Naive thymus-derived CD4-positive, alpha-beta T cell (primary cell): ENCODE data around the gene CEP19. TPM values are rescaled to one million over a fixed set of nuclear protein-coding genes. Genes with fewer than 3 reads are reported as not detected.
A peak's percentile ranks its signal among the peaks of the same experiment; 100 is the strongest.

Experiments
- ATAC-seq: fragments of 150-1000 bp; cut with Tn5 transposase; 2 replicates; pipeline ENCODE4 v1.10.0; 2021; ENCODE audit warnings: mild to moderate bottlenecking, moderate library complexity
- CTCF ChIA-PET: fragments of 350-600 bp; sonication (Branson Sonifier 250); formaldehyde crosslinking; loops from one replicate; lab custom pipeline; 2021; ENCODE audit warnings: antibody characterized with exemption; lab: Charles Lee
- POLR2A ChIA-PET: fragments of 350-600 bp; sonication (Branson Sonifier 250); formaldehyde crosslinking; loops from one replicate; lab custom pipeline; 2021; ENCODE audit warnings: antibody characterized with exemption, inconsistent platforms; lab: Charles Lee
- DNase-seq, 9 donors: peaks; one replicate each; pipeline versions ENCODE4 v3.0.0 to v3.0.0-alpha.2; 2020 to 2022; ENCODE audit warnings: mixed read lengths in 1 of 9
- H3K27ac ChIP-seq: one replicate; pipeline ENCODE4 v1.7.0; 2013; ENCODE audit warnings: mild to moderate bottlenecking, low read depth, low read length, moderate library complexity
- H3K27me3 ChIP-seq, 2 donors: one replicate each; pipeline ENCODE4 v1.7.0; 2013; ENCODE audit warnings: low read length in 2 of 2, mild to moderate bottlenecking in 2 of 2, moderate library complexity in 2 of 2; ENCODE audit not compliant: control insufficient read depth in 2 of 2, insufficient read depth in 2 of 2
- H3K36me3 ChIP-seq, 3 experiments: 1 replicate in 2 of 3; 2 replicates in 1 of 3; pipeline ENCODE4 v1.7.0; 2013; ENCODE audit warnings: low read length in 3 of 3, mild to moderate bottlenecking in 3 of 3, moderate library complexity in 1 of 3; ENCODE audit not compliant: insufficient read depth in 3 of 3, control insufficient read depth in 2 of 3
- H3K4me1 ChIP-seq, 2 donors: one replicate each; pipeline ENCODE4 v1.7.0; 2013; ENCODE audit warnings: low read length in 2 of 2, mild to moderate bottlenecking in 2 of 2, moderate library complexity in 1 of 2; ENCODE audit not compliant: control insufficient read depth in 2 of 2, insufficient read depth in 2 of 2
- H3K4me3 ChIP-seq: 2 replicates; pipeline ENCODE4 v1.7.0; 2013; ENCODE audit warnings: mild to moderate bottlenecking, low read length
- H3K9me3 ChIP-seq, 3 experiments: 1 replicate in 2 of 3; 2 replicates in 1 of 3; pipeline ENCODE4 v1.7.0; 2013; ENCODE audit warnings: low read length in 3 of 3; ENCODE audit not compliant: control insufficient read depth in 2 of 3
- H3K27ac Mint-ChIP-seq, 9 donors: one replicate each; pipeline ENCODE4 v1.8.0; 2020 to 2022; ENCODE audit warnings: mixed read lengths in 9 of 9, mild to moderate bottlenecking in 8 of 9, moderate library complexity in 5 of 9, inconsistent platforms in 2 of 9
- H3K27me3 Mint-ChIP-seq, 5 donors: one replicate each; pipeline ENCODE4 v1.8.0; 2021 to 2022; ENCODE audit warnings: mixed read lengths in 5 of 5, mild to moderate bottlenecking in 1 of 5
- H3K36me3 Mint-ChIP-seq, 5 donors: one replicate each; pipeline ENCODE4 v1.8.0; 2020 to 2022; ENCODE audit warnings: mixed read lengths in 5 of 5, mild to moderate bottlenecking in 3 of 5, inconsistent platforms in 1 of 5
- H3K4me1 Mint-ChIP-seq, 7 donors: one replicate each; pipeline ENCODE4 v1.8.0; 2020 to 2022; ENCODE audit warnings: mixed read lengths in 7 of 7, mild to moderate bottlenecking in 3 of 7, inconsistent platforms in 1 of 7
- H3K4me3 Mint-ChIP-seq, 10 donors: one replicate each; pipeline ENCODE4 v1.8.0; 2020 to 2022; ENCODE audit warnings: mild to moderate bottlenecking in 10 of 10, mixed read lengths in 10 of 10, moderate library complexity in 6 of 10, inconsistent platforms in 2 of 10
- H3K9me3 Mint-ChIP-seq, 11 donors: one replicate each; pipeline ENCODE4 v1.8.0; 2020 to 2022; ENCODE audit warnings: mixed read lengths in 11 of 11, mild to moderate bottlenecking in 4 of 11, inconsistent platforms in 1 of 11, moderate library complexity in 1 of 11
- intact Hi-C, 2 donors: fragments of 100-400 bp; cut with micrococcal nuclease; formaldehyde crosslinking; loops; one replicate each; pipeline ENCODE4 v1.15.1; 2023
- polyA plus RNA-seq, 2 donors: library from polyadenylated mRNA; unstranded; fragments of 300-500 nt; fragmentation: Illumina TruSeq; gene quantifications; one replicate each; pipeline ENCODE4 v1.2.3, GENCODE V29; 2021
- total RNA-seq, 6 experiments: library from RNA in 5 of 6; stranded (reverse) in 5 of 6; gene quantifications; 1 replicate in 5 of 6; 2 replicates in 1 of 6; pipeline ENCODE4 v1.2.3 and lab custom pipeline; 2021 to 2026

CEP19 gene, protein sequence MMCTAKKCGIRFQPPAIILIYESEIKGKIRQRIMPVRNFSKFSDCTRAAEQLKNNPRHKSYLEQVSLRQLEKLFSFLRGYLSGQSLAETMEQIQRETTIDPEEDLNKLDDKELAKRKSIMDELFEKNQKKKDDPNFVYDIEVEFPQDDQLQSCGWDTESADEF
- 1 to 10 TPM in 4 of 5 experiments, under 1 TPM in 1; 0.96 to 8.1 (median 6.9) TPM for total RNA-seq
- 10 to 100 TPM in 1 of 2 donors, 1 to 10 TPM in 1; 5.0 to 10.7 TPM for polyA plus RNA-seq
- 7.0 reads per million, percentile 29 among the genes with 10 or more reads in this experiment for total RNA-seq (lab: John Stamatoyannopoulos, UW)

DNA sequence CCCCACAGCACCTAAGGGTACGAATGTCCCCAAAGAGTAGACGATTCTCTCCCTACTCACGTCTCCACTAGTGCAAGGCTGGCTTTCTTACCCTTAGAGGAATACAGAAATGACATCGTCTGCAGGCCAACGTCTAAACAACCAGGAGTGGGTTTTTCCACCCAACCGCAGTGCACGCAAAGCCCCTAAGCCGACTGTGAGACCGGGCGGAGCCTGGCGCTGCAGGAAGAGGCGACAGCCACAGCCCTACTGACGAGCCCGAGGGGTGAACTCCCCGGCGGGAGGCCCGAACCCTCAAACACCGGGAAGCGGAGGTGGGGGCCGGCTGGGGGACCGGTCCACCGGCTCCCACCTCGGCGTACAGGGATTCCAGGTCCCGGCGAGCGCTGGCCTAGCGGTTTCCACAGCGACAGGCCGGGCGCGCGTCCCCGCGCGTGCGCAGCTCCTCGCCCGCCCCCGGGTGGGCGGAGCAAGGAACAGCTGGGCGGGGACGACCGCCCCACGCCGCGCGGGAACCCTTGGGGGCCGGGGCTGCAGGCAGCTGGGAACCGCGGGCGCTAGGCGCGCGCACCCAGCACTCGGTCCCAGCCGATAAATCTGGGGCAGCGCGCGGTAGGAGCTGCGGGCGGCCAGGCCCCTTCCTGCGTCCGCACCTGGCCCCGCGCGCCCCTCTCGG, at the start of gene CEP19, which contains the start of gene PIGX:
CEP19 (minus strand) TSS at position 413 of the 676 bp plus-strand sequence. CDS start 3,593 bp downstream, outside the sequence.
PIGX (plus strand) TSS at position 540 of the 676 bp plus-strand sequence.
- H3K9me3 ChIP-seq: no peaks in the 10 kb centered on the region
- Mint-ChIP-seq H3K4me3 (peak within 1 kb of the TSS; percentile 84 to 98 (median 94)), H3K27ac (peak within 1 kb of the TSS; percentile 91 to 99 (median 96)), H3K4me1 (peaks cover 16 to 42% (median 34%) of the 10 kb centered on the region in 7 donors), H3K27me3 (no peaks in the 10 kb centered on the region), H3K36me3 (peaks cover 0 to 10% (median 5%) of the 10 kb centered on the region in 5 donors), H3K9me3 (no peaks in the 10 kb centered on the region)
- H3K36me3 ChIP-seq: no peaks in the 10 kb centered on the region
- peaks cover 12 to 14% of the 10 kb centered on the region in 2 donors for H3K4me1 ChIP-seq
- intact Hi-C loops: loop anchor here (1.0 to 10.0 kb wide), 13 partner anchors 15 to 805 kb away; partner anchors contain the start of genes FBXO45 (in 2 of the 2), NCBP2 (in 2 of the 2), PAK2 (in 2 of the 2) and UBXN7 (in 2 of the 2)
- ChIA-PET CTCF (interaction anchor here (1.0 kb wide), 1 partner anchor 103 kb away, joined by 4 read pairs; no protein-coding TSS in a partner anchor), POLR2A (interaction anchor here (0.5 to 3.3 kb wide), 8 partner anchors 9 to 156 kb away, joined by 3 to 33 read pairs (median 4); partner anchors contain the start of genes FBXO45, PAK2, SENP5 and WDR53)
- H3K27ac ChIP-seq: peak within 1 kb of the TSS; percentile 96
- H3K4me3 ChIP-seq: peak within 1 kb of the TSS; percentile 79
- ATAC-seq: peak; percentile 92
- no peaks in the 10 kb centered on the region for H3K27me3 ChIP-seq
- peak; percentile 92 to 97 (median 94) for DNase-seq

DNA sequence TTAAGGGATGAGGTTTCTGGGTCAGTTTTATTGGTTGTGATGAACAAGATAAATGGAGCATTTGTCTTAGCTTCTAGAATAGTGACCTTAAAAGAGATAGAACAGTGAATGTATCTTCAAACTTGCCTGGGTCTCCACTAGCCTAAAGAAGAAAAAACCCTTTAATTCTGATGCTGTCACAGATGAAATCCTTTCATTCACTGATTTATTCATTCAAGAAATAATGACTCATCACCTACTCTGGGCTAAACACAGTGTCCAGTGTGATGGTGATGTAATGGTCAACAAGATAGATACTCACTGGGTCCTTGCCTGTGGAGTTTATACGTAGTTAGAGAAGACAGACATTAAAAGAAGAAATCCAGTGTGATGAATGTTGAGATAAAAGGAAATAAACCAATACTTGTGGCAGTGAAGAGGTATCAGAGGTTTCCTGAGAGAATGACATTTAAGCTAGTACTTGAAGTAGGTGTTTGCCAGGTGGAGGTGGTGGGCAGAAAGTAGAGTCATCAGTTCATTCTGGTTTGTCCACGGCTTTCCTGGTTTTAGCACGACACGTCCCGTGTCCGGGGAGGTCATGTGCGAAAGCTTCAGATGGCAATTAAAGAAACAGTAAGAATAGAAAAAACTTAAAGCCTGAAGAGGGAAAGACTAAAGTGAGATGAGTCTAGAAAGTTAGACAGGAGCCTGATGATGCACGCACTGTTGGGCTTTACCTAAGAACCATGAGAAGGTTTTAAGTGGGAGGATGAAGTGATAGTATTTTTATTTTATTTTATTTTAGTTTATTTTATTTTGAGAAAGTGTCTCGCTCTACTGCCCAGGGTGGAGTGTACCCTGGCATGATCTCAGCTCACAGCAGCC, 46.1 kb upstream of the CEP19 start:
- Mint-ChIP-seq H3K4me3 (peak overlapping the region in 6 of 10 donors; percentile 0 to 64 (median 18)), H3K27me3 (no peaks in the 10 kb centered on the region), H3K4me1 (peaks cover 31 to 65% (median 57%) of the 10 kb centered on the region in 7 donors), H3K36me3 (peaks cover 8 to 63% (median 49%) of the 10 kb centered on the region in 5 donors), H3K27ac (peak overlapping the region in 8 of 9 donors; percentile 11 to 87 (median 36)), H3K9me3 (peaks cover 0 to 38% (median 17%) of the 10 kb centered on the region in 11 donors)
- DNase-seq: no peak
- POLR2A ChIA-PET: no interaction called here
- Histone ChIP-seq H3K4me3 (no peak overlapping the region), H3K4me1 (no peaks in the 10 kb centered on the region), H3K27me3 (no peaks in the 10 kb centered on the region), H3K9me3 (peaks cover 0 to 13% (median 0%) of the 10 kb centered on the region in 3 experiments), H3K27ac (no peak overlapping the region), H3K36me3 (peaks cover 0 to 4% (median 0%) of the 10 kb centered on the region in 3 experiments)
- intact Hi-C loops: no loop called here
- ATAC-seq: no peak
- CTCF ChIA-PET: interaction anchor here (0.7 kb wide), 1 partner anchor 110 kb away, joined by 5 read pairs; no protein-coding TSS in a partner anchor

DNA sequence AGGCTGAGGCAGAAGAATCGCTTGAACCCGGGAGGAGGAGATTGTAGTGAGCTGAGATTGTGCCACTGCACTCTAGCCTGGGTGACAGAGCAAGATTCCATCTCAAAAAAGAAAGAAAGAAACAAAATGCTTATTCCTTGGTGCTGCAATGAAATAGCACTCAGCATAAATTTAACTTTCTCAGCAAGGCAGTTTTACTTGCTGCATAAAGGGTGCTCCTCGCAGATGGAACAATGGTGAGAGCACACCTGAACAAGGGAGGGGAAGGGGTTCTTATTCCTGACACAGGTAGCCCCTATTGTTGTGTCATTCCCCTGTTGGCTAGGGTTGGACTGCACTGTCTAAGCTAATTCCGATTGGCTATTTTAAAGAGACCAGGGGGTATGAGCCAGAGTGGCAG, 44.7 kb upstream of the CEP19 start:
- no peak for DNase-seq
- H3K4me1 ChIP-seq: no peaks in the 10 kb centered on the region
- H3K4me1 Mint-ChIP-seq: peaks cover 31 to 70% (median 55%) of the 10 kb centered on the region in 7 donors
- ATAC-seq: no peak
- peaks cover 0 to 4% (median 0%) of the 10 kb centered on the region in 3 experiments for H3K36me3 ChIP-seq
- H3K36me3 Mint-ChIP-seq: peaks cover 8 to 57% (median 49%) of the 10 kb centered on the region in 5 donors
- peaks cover 0 to 38% (median 17%) of the 10 kb centered on the region in 11 donors for H3K9me3 Mint-ChIP-seq
- intact Hi-C loops: no loop called here
- H3K27ac Mint-ChIP-seq: peak overlapping the region in 4 of 9 donors; percentile 2 to 58 (median 14)
- H3K27me3 ChIP-seq: no peaks in the 10 kb centered on the region
- ChIA-PET CTCF (no interaction called here), POLR2A (interaction anchor here (0.9 kb wide), 1 partner anchor 49 kb away, joined by 3 read pairs; no protein-coding TSS in a partner anchor)
- H3K4me3 ChIP-seq: no peak overlapping the region
- H3K27ac ChIP-seq: no peak overlapping the region
- H3K4me3 Mint-ChIP-seq: peak overlapping the region in 1 of 10 donors; percentile 44
- H3K27me3 Mint-ChIP-seq: no peaks in the 10 kb centered on the region
- peaks cover 0 to 13% (median 0%) of the 10 kb centered on the region in 3 experiments for H3K9me3 ChIP-seq

DNA sequence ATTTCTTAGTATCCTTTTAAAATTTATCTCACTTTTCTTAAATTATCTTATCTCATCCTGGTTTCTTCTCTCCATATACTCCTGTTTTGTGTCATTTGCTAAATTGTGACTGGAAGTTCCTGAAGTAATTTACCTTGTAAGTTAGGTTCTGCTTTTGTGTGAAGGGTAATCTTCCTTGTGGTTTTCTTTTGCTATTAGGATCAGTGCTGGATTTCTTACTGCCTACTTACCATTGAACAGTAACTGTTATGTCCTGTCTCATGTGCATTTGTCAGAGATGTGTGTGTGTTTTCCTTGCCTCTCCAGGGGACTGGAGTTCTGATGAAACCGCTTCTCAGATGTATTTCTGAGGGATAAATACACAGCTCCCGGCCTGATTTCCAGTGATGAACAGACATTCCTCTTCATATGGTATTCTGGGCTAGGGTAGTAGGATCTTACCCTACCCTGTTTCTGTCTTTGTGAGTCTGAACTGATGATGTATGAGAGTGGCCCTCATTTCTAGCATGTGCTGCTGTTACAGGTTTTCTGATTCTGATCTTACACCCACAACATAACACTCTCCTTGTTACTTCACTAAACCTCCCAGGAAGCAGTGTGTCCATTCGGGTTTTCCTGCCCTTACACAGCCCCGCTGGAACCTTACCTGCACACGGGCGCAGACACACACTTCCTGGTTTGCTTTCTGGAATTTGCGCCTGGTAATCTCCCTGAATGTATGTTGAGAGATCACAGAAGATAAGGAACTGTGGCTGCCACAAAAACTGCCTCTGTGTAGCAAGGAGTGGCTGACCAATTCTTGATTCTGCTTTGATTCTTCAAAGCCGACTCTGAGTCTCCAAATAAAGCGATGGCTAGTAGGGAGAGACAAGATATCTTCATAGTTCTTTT, 42.3 kb upstream of the CEP19 start:
- H3K27ac Mint-ChIP-seq: peak overlapping the region; percentile 7 to 85 (median 67)
- no peak overlapping the region for H3K27ac ChIP-seq
- H3K4me3 ChIP-seq: no peak overlapping the region
- peaks cover 36 to 75% (median 61%) of the 10 kb centered on the region in 7 donors for H3K4me1 Mint-ChIP-seq
- no peaks in the 10 kb centered on the region for H3K4me1 ChIP-seq
- peaks cover 0 to 13% (median 0%) of the 10 kb centered on the region in 3 experiments for H3K9me3 ChIP-seq
- no peaks in the 10 kb centered on the region for H3K27me3 ChIP-seq
- H3K9me3 Mint-ChIP-seq: peaks cover 0 to 33% (median 16%) of the 10 kb centered on the region in 11 donors
- peaks cover 0 to 7% (median 3%) of the 10 kb centered on the region in 3 experiments for H3K36me3 ChIP-seq
- POLR2A ChIA-PET: no interaction called here
- no peaks in the 10 kb centered on the region for H3K27me3 Mint-ChIP-seq
- ATAC-seq (no peak), DNase-seq (no peak)
- CTCF ChIA-PET: no interaction called here
- H3K36me3 Mint-ChIP-seq: peaks cover 8 to 63% (median 59%) of the 10 kb centered on the region in 5 donors
- H3K4me3 Mint-ChIP-seq: peak overlapping the region in 6 of 10 donors; percentile 2 to 23 (median 12)
- intact Hi-C loops: no loop called here

DNA sequence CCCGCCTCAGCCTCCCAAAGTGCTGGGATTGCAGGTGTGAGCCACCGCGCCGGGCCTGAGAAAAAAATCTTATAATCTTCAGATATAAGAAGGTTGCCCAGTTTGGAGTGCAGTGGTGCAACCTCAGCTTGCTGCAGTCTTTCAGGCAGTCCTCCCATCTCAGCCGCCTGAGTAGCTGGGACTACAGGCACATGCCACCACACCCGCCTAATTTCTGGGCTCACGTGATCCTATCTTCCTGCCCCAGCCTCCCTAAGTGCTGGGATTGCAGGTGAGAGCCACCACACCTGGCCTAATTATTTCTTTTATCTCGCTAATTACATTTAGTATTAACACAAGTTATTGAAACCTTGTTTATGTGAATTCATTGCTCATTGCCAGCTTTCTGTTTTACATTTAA, 41.2 kb upstream of the CEP19 start:
- intact Hi-C loops: loop anchor here in 1 of 2 donors (1.0 kb wide), 1 partner anchor 12 kb away; no protein-coding TSS in a partner anchor
- CTCF ChIA-PET: no interaction called here
- H3K27me3 Mint-ChIP-seq: no peaks in the 10 kb centered on the region
- peaks cover 45 to 77% (median 65%) of the 10 kb centered on the region in 7 donors for H3K4me1 Mint-ChIP-seq
- POLR2A ChIA-PET: interaction anchor here (0.8 to 1.2 kb wide), 4 partner anchors 9 to 537 kb away, joined by 3 to 4 read pairs (median 4); no protein-coding TSS in a partner anchor
- Histone ChIP-seq H3K4me1 (peaks cover 0 to 6% of the 10 kb centered on the region in 2 donors), H3K27me3 (no peaks in the 10 kb centered on the region), H3K36me3 (peaks cover 0 to 7% (median 6%) of the 10 kb centered on the region in 3 experiments), H3K9me3 (peaks cover 0 to 13% (median 0%) of the 10 kb centered on the region in 3 experiments), H3K4me3 (no peak overlapping the region), H3K27ac (no peak overlapping the region)
- no peak for ATAC-seq
- peak overlapping the region in 1 of 10 donors; percentile 20 for H3K4me3 Mint-ChIP-seq
- peak overlapping the region in 2 of 9 donors; percentile 48 to 62 for H3K27ac Mint-ChIP-seq
- H3K9me3 Mint-ChIP-seq: peaks cover 0 to 32% (median 17%) of the 10 kb centered on the region in 11 donors
- DNase-seq: no peak
- peaks cover 16 to 71% (median 67%) of the 10 kb centered on the region in 5 donors for H3K36me3 Mint-ChIP-seq
